GM18951 (cell line): Measurements from ENCODE around the gene CYP26B1.

Experiments used
- POLR2A ChIP-seq: IDR thresholded peaks from 4 replicates; pipeline ENCODE4 v1.6.1; 2011; ENCODE audit warnings: mild to moderate bottlenecking; ENCODE audit not compliant: insufficient read length, insufficient read depth; ENCODE audit errors: extremely low read depth
- in situ Hi-C: fragments of 300-500 bp; cut with MboI; formaldehyde crosslinking; loops from one replicate; pipeline ENCODE4 v1.12.0; 2022; ENCODE audit warnings: low sequenced_read_pairs, mixed read lengths, inconsistent platforms; ENCODE audit not compliant: unreplicated experiment

The CYP26B1 gene

GRCh38 chr2:72142570-72143440 is 4.9 kb downstream of the CYP26B1 start:
- no peak for TF ChIP-seq POLR2A
- in situ Hi-C loops, result no loop called here

GRCh38 chr2:72141881-72142451 is 5.7 kb downstream of the CYP26B1 start:
- in situ Hi-C loops, result no loop called here
- no peak for TF ChIP-seq POLR2A

GRCh38 chr2:72141032-72141645 is 6.5 kb downstream of the CYP26B1 start:
- in situ Hi-C loops, result no loop called here
- no peak for TF ChIP-seq POLR2A

- in situ Hi-C loops, result no loop called here
- TF ChIP-seq POLR2A, result no peak
These were observed 7.1 kb downstream of the CYP26B1 start for GRCh38 chr2:72140621-72140960.

- TF ChIP-seq POLR2A, result no peak
- in situ Hi-C loops, result no loop called here
These were observed 7.6 kb downstream of the CYP26B1 start for GRCh38 chr2:72139874-72140620.

GRCh38 chr2:72139471-72139873 is 8.2 kb downstream of the CYP26B1 start:
- TF ChIP-seq POLR2A, result no peak

GRCh38 chr2:72138921-72139381 is 8.7 kb downstream of the CYP26B1 start:
- TF ChIP-seq POLR2A, result no peak
- in situ Hi-C loops, result no loop called here

More at GRCh38 chr2:72139471-72139873, 8.2 kb downstream of the CYP26B1 start:
- in situ Hi-C loops, result no loop called here

- no peak for TF ChIP-seq POLR2A
- in situ Hi-C loops, result no loop called here
These were observed 9.4 kb downstream of the CYP26B1 start for GRCh38 chr2:72138011-72138881.

- TF ChIP-seq POLR2A, result no peak
- in situ Hi-C loops, result no loop called here
These were observed 10.1 kb downstream of the CYP26B1 start for GRCh38 chr2:72137498-72138010.

GRCh38 chr2:72136933-72137497 is 10.6 kb downstream of the CYP26B1 start:
- in situ Hi-C loops, result no loop called here
- TF ChIP-seq POLR2A, result no peak

GRCh38 chr2:72136331-72136730 is 11.3 kb downstream of the CYP26B1 start:
- TF ChIP-seq POLR2A, result no peak
- in situ Hi-C loops, result no loop called here

- in situ Hi-C loops, result no loop called here
- TF ChIP-seq POLR2A, result no peak
These were observed 11.7 kb downstream of the CYP26B1 start for GRCh38 chr2:72135921-72136320.
